Measurements from ENCODE around the gene CTPS1. TPM values are rescaled to one million over a fixed set of nuclear protein-coding genes. Genes with fewer than 3 reads are reported as not detected.

Gene CTPS1
- total and polyA plus RNA-seq, 9 donors = 12.3 to 24.8 (median 21.0) TPM

DNA sequence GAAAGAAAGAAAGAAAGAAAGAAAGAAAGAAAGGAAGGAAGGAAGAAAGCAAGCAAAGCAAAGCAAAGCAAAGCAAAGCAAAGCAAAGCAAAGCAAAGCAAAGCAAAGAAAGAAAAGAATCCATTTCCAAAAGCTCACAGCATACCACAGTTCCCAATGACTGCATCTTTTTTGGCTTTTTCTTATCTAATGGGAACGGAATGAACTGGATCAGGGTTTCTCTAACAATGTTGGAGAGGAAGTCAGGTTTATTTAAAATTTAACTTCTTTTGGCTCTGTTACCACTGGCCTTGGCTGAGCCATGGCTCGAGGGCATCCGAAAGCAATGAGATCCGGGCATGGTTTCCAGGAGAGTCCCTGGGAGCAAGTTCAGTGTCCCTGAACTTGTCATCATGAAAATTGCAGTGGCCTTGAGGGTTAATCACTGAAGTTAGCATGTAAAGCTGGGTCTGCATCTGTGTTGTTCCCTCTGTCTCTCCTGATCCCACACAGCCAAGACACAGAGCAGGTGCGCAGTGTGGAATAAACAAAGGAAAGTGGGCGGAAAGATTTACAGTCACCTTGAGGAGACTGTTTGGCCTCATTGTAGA, 34.6 kb upstream of the CTPS1 start:
- WGBS (ENCODE audit: insufficient coverage) = 51% methylated on average over 5 of the region's 6 CpGs
- H3K9me3 ChIP-seq (replicated peaks; ENCODE audit: control insufficient read depth, low read depth, low read length) = peaks cover 5% of the 10 kb centered on the region
- no peaks in the 10 kb centered on the region for H3K36me3 ChIP-seq (ENCODE audit: control insufficient read depth, insufficient read depth, low read length)
- peak; percentile 19 for DNase-seq
- H3K27me3 ChIP-seq (ENCODE audit: control insufficient read depth, insufficient read depth, low read length) = no peaks in the 10 kb centered on the region
- peaks cover 12% of the 10 kb centered on the region for H3K4me1 ChIP-seq (ENCODE audit: control insufficient read depth, insufficient read depth, low read length)
- no peak overlapping the region for H3K4me3 ChIP-seq (ENCODE audit: low read length)
- H3K27ac ChIP-seq (ENCODE audit: low read length) = no peak overlapping the region

DNA sequence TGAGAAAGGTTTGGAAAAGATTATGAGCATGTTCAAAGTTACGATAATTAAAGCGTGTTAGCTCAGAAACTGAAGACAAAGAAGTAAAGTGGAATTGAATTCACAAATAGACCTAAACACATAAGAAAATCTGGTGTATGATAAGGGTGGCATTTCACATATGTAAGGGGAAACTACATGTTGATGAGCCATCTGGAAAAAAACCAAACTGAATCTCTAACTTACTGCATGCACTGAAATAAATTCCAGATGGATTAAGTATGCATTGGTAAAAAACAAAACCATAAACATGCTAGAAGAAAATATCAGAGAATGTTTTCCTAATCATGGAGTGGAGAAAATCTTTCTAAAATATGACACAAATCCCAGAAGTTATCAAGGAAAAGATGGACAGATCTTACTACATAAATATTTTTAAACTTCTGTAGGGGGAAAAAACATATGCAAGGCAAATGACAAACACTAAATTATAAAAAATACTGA, 34.0 kb upstream of the CTPS1 start:
- H3K36me3 ChIP-seq (ENCODE audit: control insufficient read depth, insufficient read depth, low read length) = no peaks in the 10 kb centered on the region
- WGBS (ENCODE audit: insufficient coverage) = no CpG with 5 or more reads among the region's 2 CpGs
- no peak for DNase-seq
- H3K4me1 ChIP-seq (ENCODE audit: control insufficient read depth, insufficient read depth, low read length) = peaks cover 12% of the 10 kb centered on the region
- no peak overlapping the region for H3K4me3 ChIP-seq (ENCODE audit: low read length)
- H3K9me3 ChIP-seq (replicated peaks; ENCODE audit: control insufficient read depth, low read depth, low read length) = peaks cover 5% of the 10 kb centered on the region
- no peak overlapping the region for H3K27ac ChIP-seq (ENCODE audit: low read length)
- peaks cover 2% of the 10 kb centered on the region for H3K27me3 ChIP-seq (ENCODE audit: control insufficient read depth, insufficient read depth, low read length)

DNA sequence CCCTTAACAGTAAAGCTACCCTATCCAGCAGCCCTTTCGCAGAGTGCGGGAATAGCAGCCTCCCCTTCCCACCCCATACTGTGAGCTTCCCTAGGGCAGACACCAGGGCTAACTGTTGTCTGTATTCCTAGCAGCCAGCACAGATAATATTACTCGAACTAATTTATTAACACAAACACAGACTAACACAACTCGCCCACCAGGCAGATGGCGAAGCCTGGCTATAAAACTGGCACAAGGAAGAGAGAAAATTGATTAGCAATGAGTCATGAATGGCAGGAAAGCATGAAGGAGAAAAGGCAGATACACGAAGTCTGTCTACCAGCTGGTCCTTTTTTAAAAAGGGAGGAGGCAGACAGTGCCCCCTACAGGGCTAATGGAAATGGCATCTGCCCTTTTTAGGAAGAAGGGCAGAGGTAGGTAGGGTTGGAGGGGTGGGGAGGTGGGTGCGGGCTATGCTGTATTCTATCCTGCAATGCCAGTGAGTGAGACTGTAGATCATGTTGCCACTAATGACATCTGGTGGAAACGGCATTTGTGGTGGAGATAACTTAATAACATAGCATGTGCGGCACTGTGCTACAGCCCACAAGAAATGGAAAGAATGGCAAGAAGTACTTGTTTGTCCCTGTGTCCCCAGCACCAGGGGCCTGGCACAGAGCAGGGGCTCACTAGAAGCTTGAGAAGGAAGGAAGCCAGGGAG, 30.6 kb upstream of the CTPS1 start:
- H3K4me1 ChIP-seq (ENCODE audit: control insufficient read depth, insufficient read depth, low read length) = peaks cover 12% of the 10 kb centered on the region
- H3K4me3 ChIP-seq (ENCODE audit: low read length) = no peak overlapping the region
- peak; percentile 68 for DNase-seq
- WGBS (ENCODE audit: insufficient coverage) = 38% methylated on average over 4 of the region's 9 CpGs
- peak overlapping the region; percentile 78 for H3K27ac ChIP-seq (ENCODE audit: low read length)
- H3K36me3 ChIP-seq (ENCODE audit: control insufficient read depth, insufficient read depth, low read length) = no peaks in the 10 kb centered on the region
- peaks cover 8% of the 10 kb centered on the region for H3K27me3 ChIP-seq (ENCODE audit: control insufficient read depth, insufficient read depth, low read length)
- H3K9me3 ChIP-seq (replicated peaks; ENCODE audit: control insufficient read depth, low read depth, low read length) = peaks cover 5% of the 10 kb centered on the region

DNA sequence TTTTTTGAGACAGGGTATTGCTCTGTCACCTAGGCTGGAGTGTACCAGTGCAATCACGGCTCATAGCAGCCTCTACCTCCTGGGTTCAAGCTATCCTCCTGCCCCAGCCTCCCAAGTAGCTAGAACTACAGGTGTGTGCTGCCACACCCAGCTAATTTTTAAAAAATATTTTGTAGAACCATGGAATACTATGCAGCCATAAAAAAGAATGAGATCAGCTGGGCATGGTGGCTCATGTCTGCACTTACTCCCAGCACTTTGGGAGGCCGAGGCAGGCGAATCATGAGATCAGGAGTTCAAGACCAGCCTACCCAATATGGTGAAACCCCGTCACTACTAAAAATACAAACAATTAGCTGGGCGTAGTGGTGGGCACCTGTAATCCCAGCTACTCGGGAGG, 29.9 kb upstream of the CTPS1 start:
- no peak for DNase-seq
- H3K27me3 ChIP-seq (ENCODE audit: control insufficient read depth, insufficient read depth, low read length) = peaks cover 9% of the 10 kb centered on the region
- no peak overlapping the region for H3K4me3 ChIP-seq (ENCODE audit: low read length)
- 100% methylated on average over 1 of the region's 6 CpGs for WGBS (ENCODE audit: insufficient coverage)
- H3K36me3 ChIP-seq (ENCODE audit: control insufficient read depth, insufficient read depth, low read length) = no peaks in the 10 kb centered on the region
- H3K4me1 ChIP-seq (ENCODE audit: control insufficient read depth, insufficient read depth, low read length) = peaks cover 12% of the 10 kb centered on the region
- peaks cover 5% of the 10 kb centered on the region for H3K9me3 ChIP-seq (replicated peaks; ENCODE audit: control insufficient read depth, low read depth, low read length)
- no peak overlapping the region for H3K27ac ChIP-seq (ENCODE audit: low read length)

DNA sequence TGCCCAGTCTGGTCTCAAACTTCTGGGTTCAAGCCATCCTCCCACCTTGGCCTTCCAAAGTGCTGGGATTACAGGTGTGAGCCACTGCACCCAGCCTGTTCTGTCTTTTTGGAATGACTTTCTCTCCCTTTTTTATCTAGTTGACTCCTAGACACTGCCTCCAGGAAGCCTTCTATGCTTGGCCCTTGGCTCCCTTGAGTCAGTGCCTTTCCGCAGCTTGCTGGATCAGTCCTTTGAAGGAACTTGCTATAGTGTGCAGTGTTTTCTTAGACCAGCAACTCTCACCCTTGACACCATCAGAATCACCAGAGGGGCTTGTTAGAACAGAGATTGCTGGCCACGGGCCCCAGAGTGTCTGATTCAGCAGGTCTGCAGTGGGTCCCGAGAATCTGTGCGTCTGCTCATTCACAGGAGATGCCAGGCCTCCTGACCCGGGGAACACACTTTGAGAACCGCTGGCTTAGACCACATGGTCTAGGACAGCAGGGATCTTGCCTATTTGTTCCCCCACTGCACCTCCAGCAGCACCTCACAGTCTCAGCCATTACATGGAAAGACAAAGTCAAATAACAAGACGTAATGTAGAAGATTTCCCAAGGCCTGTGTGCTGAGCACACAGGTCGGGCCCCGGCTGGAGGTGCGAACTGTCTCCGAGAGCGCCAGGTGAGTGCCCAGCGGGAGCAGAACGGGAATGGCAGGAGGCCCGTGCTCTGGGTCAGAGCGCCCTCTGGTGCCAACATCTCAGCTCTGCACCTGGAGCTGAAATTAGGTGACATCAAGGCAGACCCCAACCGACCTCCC, 27.4 kb upstream of the CTPS1 start:
- no peaks in the 10 kb centered on the region for H3K36me3 ChIP-seq (ENCODE audit: control insufficient read depth, insufficient read depth, low read length)
- no peaks in the 10 kb centered on the region for H3K9me3 ChIP-seq (replicated peaks; ENCODE audit: control insufficient read depth, low read depth, low read length)
- no peak overlapping the region for H3K27ac ChIP-seq (ENCODE audit: low read length)
- WGBS (ENCODE audit: insufficient coverage) = 17% methylated on average over 15 of the region's 17 CpGs
- DNase-seq = peak; percentile 38
- peaks cover 12% of the 10 kb centered on the region for H3K4me1 ChIP-seq (ENCODE audit: control insufficient read depth, insufficient read depth, low read length)
- H3K27me3 ChIP-seq (ENCODE audit: control insufficient read depth, insufficient read depth, low read length) = peaks cover 10% of the 10 kb centered on the region
- no peak overlapping the region for H3K4me3 ChIP-seq (ENCODE audit: low read length)

DNA sequence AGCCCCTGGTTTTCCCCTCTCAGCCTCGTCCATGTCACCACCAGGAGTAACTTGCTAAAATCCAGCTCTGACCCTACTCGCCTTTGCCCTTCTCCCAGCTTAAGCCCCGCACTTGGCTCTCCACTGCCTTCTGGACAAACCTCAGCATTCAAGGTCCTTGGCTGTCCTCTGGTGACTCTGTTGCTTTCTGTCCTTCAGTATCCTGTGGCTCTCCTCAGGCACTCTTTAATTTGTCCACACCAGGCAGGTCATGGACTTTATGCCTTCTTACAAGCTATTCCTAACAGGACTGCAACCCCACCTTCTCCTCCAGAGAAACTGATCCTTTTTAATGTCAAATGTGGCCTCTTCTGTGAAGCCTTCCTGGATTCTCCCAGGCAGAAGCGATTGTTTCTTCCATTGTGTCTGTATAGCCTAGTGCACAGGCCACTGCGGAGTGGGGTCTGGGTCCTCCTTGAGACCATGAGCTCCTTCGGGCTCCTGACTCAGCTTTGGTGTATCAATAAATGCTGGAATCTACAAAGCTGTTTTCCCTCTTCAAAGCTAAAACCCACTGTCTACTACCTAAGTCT, 26.7 kb upstream of the CTPS1 start:
- no peak for DNase-seq
- peaks cover 10% of the 10 kb centered on the region for H3K27me3 ChIP-seq (ENCODE audit: control insufficient read depth, insufficient read depth, low read length)
- no peak overlapping the region for H3K27ac ChIP-seq (ENCODE audit: low read length)
- no peaks in the 10 kb centered on the region for H3K36me3 ChIP-seq (ENCODE audit: control insufficient read depth, insufficient read depth, low read length)
- no peak overlapping the region for H3K4me3 ChIP-seq (ENCODE audit: low read length)
- 44% methylated on average over 6 of the region's 6 CpGs for WGBS (ENCODE audit: insufficient coverage)
- H3K4me1 ChIP-seq (ENCODE audit: control insufficient read depth, insufficient read depth, low read length) = peaks cover 12% of the 10 kb centered on the region
- no peaks in the 10 kb centered on the region for H3K9me3 ChIP-seq (replicated peaks; ENCODE audit: control insufficient read depth, low read depth, low read length)

DNA sequence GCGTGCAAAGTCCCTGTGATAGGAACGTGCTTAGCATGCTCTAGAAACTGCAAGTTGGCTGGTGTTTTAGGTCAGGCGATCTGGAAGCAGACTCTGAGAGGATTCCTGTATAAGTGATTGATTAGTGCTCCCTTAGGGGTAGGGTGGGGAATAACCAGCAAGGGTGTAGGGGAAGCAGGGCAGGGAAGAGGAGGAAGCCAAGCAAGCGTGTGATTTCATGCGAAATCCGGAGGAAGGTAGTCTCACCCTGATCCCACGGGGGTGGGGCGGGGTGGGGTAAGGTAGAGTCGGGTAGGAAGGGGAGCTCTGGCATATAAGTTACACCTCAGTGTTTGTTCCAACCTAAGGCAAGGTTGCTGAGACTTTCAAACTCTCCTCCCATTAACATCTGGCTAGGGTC, 24.9 kb upstream of the CTPS1 start:
- no peak for DNase-seq
- Histone ChIP-seq H3K4me3 (ENCODE audit: low read length) (no peak overlapping the region), H3K36me3 (ENCODE audit: control insufficient read depth, insufficient read depth, low read length) (no peaks in the 10 kb centered on the region), H3K9me3 (replicated peaks; ENCODE audit: control insufficient read depth, low read depth, low read length) (no peaks in the 10 kb centered on the region), H3K27ac (ENCODE audit: low read length) (no peak overlapping the region), H3K27me3 (ENCODE audit: control insufficient read depth, insufficient read depth, low read length) (peaks cover 10% of the 10 kb centered on the region), H3K4me1 (ENCODE audit: control insufficient read depth, insufficient read depth, low read length) (no peaks in the 10 kb centered on the region)
- 41% methylated on average over 4 of the region's 9 CpGs for WGBS (ENCODE audit: insufficient coverage)

DNA sequence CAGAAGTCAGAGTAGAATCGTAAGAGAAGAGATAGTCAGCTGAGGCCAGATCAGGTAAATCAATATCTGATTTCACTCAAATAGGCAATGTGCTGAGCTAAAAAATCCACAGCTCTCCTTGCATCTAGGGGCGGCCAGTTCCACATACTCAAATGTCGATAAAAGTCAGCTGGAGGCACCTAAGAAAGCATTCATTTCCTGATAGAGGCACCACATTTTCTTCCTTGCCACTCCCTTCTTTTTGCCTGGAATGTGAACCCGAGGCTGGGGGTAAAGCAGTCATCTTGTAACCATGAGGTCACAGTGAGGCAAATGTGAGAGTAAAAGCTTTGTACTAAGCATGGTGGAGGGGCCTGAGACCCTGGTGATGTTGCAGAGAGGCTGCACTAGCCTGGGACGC, 24.2 kb upstream of the CTPS1 start:
- 71% methylated on average over 3 of the region's 5 CpGs for WGBS (ENCODE audit: insufficient coverage)
- Histone ChIP-seq H3K27ac (ENCODE audit: low read length) (no peak overlapping the region), H3K36me3 (ENCODE audit: control insufficient read depth, insufficient read depth, low read length) (no peaks in the 10 kb centered on the region), H3K27me3 (ENCODE audit: control insufficient read depth, insufficient read depth, low read length) (peaks cover 10% of the 10 kb centered on the region), H3K4me1 (ENCODE audit: control insufficient read depth, insufficient read depth, low read length) (no peaks in the 10 kb centered on the region), H3K4me3 (ENCODE audit: low read length) (no peak overlapping the region), H3K9me3 (replicated peaks; ENCODE audit: control insufficient read depth, low read depth, low read length) (no peaks in the 10 kb centered on the region)
- no peak for DNase-seq

DNA sequence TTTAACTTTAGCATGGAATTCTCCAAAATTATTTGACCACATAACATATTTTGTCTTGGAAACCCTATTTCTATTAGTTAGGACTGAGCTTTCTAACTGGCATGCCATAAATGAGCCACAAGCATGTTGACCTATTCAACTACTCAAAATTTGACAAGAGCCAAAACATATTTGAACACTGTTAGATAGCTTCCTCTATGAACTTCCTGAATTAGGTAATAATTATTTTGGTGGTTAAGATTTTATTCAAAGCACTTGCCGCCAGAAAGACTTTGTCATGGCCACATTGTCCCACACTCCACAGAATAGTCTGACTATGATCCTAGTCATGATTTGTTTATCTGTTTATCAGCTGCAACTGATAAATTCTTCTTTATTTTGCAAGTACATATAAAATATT, 23.1 kb upstream of the CTPS1 start:
- Histone ChIP-seq H3K36me3 (ENCODE audit: control insufficient read depth, insufficient read depth, low read length) (no peaks in the 10 kb centered on the region), H3K4me1 (ENCODE audit: control insufficient read depth, insufficient read depth, low read length) (no peaks in the 10 kb centered on the region)
- no peak for DNase-seq

DNA sequence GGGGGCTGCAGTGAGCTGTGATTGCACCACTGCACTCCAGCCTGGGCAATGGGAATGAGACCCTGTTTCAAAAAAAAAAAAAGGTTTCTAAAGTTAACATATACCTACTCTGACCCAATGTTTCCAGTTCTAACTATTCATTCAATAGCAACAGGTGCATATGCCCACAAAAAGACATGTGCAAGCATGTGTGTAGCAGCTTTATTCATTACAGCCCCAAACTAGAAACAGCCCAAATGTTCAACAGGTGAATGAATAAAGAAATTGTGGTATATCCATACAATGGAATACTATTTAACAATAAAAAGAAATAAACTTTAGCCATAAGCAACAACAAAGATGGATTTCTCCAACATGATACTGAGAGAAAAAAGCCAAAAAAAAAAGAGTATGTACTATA, 21.3 kb upstream of the CTPS1 start:
- Histone ChIP-seq H3K36me3 (ENCODE audit: control insufficient read depth, insufficient read depth, low read length) (no peaks in the 10 kb centered on the region), H3K4me1 (ENCODE audit: control insufficient read depth, insufficient read depth, low read length) (no peaks in the 10 kb centered on the region), H3K4me3 (ENCODE audit: low read length) (no peak overlapping the region), H3K27ac (ENCODE audit: low read length) (no peak overlapping the region), H3K9me3 (replicated peaks; ENCODE audit: control insufficient read depth, low read depth, low read length) (no peaks in the 10 kb centered on the region), H3K27me3 (ENCODE audit: control insufficient read depth, insufficient read depth, low read length) (peaks cover 2% of the 10 kb centered on the region)
- no peak for DNase-seq

More for the DNA sequence above, 23.1 kb upstream of the CTPS1 start:
- WGBS (ENCODE audit: insufficient coverage) = no CpG with 5 or more reads among the region's 1 CpG
- Histone ChIP-seq H3K9me3 (replicated peaks; ENCODE audit: control insufficient read depth, low read depth, low read length) (no peaks in the 10 kb centered on the region), H3K4me3 (ENCODE audit: low read length) (no peak overlapping the region), H3K27me3 (ENCODE audit: control insufficient read depth, insufficient read depth, low read length) (peaks cover 8% of the 10 kb centered on the region), H3K27ac (ENCODE audit: low read length) (no peak overlapping the region)

Data from muscle of leg (tissue), 11 donors.